NCI-H510A treated with DMSO at 0.1 percent for 48 hours (cell line): Measurements from ENCODE around the gene MARK1.
"Not testable (repeated sequence)": the region's sequence is repeated elsewhere in the genome, so short reads cannot be mapped to it uniquely, and the experiment has no call there.

Experiments
- DNase-seq: peaks from one replicate; lab custom pipeline; 2025; lab: John Stamatoyannopoulos, UW

MARK1 gene

GRCh38 chr1:220611100-220611499 lies 83.2 kb downstream of the MARK1 start:
- DNase-seq, result not testable (repeated sequence)

DNA sequence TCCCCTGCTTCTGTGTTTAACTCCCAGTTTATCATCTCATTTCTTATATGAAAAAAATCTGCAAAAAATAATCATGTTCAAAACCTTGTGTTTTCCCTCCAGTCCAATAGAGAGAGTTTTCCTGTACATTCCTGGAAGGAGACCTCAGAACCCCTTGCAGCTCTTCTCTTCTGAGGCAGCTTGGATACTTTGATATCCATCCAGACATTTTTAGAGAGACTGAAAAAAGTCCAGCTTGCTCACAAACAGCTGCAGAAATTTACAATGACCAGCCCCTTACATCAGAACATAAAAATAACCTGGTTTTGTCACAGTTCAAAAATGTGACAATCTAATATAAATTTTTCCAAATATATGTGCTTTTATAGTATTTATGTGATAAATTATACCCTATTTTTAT lies 88.9 kb downstream of the MARK1 start:
- DNase-seq, result no peak

DNA sequence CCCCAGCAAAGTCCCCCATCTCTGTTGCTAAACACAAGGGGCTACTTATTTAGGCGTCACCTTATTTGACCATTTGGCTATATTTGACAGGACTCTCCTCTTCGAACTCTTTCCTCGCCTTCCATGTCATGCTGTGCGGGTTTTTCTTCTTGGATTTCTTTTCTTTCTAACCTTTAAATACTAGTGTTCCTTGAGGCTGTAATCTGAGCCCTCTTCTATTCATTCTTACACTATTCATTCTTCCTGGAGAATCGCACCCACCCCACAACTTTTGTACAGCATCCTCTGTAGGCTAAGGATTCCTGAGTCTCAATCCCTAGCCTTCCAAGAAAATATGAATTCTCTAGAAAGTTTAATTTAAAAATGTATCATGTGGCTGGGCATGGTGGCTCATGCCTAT lies 100.5 kb downstream of the MARK1 start:
- no peak for DNase-seq

- DNase-seq, result no peak
Measured at GRCh38 chr1:220631238-220631815, 103.4 kb downstream of the MARK1 start.

GRCh38 chr1:220637759-220638158 lies 109.8 kb downstream of the MARK1 start:
- DNase-seq, result no peak

- no peak for DNase-seq
Measured at GRCh38 chr1:220642285-220642684, 114.3 kb downstream of the MARK1 start.

GRCh38 chr1:220652995-220653394 lies 125.1 kb downstream of the MARK1 start:
- DNase-seq, result no peak

GRCh38 chr1:220655509-220655908 lies 127.6 kb downstream of the MARK1 start:
- no peak for DNase-seq

DNA sequence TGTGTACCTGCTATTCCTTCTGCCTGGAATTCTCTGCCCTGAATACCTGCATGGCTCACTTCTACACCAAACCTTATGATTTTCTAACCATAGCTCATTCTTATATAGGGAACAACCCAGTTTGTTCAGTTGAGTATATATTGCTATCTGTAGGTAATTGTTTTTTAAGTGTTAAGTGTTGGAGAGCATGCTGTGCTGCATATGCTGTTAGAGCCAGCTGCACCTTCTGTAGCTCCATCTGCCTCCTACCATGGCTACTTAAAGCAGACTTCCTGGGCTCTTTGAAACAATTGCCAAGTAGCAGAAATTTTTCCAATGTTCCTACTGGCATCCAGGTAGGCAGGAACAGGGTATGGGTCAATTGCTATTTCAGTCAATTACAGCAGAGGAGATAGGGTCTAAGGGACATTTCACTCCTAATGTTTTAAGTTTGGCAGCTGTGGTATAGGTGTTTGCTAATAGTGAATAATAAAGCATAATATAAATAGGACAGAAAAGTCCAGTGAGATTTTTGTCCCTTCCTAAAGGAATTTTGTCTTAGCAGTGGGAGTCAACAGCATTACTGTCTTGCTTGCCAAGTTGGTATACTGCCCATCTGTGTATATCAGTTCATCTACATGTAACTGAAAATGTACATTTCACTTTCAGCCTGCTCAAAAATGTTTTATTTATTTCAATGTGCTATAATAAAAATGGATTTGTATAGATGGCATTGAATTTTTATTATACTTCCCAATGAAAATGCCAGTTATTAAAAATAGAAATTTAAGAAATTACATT lies 128.2 kb downstream of the MARK1 start:
- DNase-seq, result no peak

GRCh38 chr1:220666349-220666748 lies 138.4 kb downstream of the MARK1 start:
- DNase-seq, result no peak

DNA sequence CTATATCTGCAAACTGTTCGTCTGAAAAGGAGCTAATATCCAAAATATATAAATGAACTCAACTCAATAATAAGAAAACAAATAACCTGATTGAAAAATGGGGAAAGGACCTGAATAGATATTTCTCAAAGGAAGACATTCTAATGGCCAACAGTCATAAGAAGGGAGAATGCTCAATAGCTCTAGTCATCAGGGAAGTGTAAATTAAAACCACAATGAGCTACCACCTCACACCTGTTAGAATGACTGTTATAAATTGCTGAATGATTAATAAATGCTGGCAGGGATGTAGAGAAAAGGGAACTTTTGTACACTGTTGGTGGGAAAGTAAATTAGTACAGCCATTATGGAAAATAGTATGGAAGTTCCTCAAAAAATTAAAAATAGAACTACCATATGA lies 141.1 kb downstream of the MARK1 start:
- DNase-seq, result no peak

DNA sequence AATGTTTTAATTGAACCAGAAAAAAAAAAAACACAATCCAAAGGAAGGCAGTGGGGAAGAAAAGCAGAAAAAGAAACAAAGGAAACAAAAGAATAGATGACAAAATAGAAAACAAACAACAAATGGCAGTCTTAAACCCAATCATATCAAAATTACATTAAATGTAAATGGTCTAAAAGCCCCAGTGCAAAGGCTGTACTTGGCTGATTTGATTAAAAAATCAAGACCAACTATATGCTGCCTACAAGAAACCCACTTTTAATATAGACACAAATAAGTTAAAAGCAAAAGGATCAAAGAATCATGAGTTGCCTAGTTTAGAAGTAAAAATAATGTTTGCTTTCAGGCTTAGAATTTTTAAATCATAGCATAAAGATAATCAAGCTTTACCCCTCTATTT lies 142.4 kb downstream of the MARK1 start:
- no peak for DNase-seq

GRCh38 chr1:220673921-220674320 lies 146.0 kb downstream of the MARK1 start:
- DNase-seq, result no peak

- DNase-seq, result no peak
Measured at GRCh38 chr1:220677251-220677650, 149.3 kb downstream of the MARK1 start.

DNA sequence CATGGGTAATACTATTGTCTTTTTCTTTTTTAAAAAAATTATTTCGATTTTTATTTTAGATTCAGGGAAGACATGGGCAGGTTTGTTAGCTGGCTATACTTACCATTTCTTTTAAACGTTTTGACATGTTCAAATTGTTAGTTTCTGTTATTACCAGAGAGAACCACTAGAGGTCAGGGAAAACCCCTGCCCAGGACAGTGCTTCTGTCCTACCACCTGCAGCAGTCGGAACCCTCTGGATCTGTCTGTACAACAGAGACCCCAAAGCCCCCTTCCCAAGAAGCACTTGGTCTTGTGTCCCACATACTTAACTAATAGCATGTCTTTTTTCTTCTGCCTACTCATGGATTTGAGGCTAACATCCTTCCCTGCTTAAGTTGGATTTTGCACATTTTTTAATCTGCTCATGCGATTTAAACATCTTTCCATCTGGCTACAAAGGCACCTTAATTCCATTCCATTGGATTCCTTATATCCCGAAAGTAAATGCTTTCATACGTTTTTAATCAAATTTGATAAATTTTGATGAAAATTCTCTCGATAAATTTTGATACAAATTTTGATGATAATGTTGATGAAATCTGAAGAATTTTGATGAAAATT lies 152.2 kb downstream of the MARK1 start:
- peak; percentile 32 for DNase-seq

- no peak for DNase-seq
Measured at GRCh38 chr1:220681220-220681880, 153.4 kb downstream of the MARK1 start.

DNA sequence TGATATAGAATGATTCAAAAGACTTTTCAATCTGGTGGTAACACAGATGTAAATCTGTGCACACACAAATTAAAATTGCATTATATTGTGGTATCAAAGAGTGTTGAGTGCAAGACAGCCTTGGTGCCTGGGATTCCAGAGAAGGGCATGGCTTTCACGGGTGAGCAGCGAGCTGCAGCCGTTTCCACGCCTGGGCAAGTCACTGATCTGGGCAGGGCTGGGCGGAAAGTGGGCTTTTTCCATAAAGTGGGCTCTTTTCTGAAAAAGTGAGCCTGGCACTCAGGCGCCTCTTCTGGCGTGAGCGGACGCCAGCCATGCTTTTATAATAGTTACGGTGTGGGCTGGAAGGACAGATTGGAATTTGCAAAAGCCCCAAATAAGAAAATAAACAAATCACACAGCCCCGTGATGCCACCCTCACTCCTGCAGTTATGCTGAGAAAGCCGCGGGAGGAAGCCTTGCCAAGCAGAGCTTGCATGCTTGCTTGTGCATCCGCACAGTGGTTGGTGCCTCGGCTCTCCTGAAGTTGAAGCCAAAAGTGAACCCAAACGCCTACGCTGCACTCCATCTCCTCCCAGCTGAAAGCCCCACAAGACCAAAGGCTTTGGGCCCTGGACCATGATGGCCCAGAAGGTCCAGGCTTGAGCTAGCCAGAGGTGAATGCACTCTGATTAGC lies 155.1 kb downstream of the MARK1 start:
- DNase-seq, result no peak

GRCh38 chr1:220683716-220684115 lies 155.8 kb downstream of the MARK1 start:
- not testable (repeated sequence) for DNase-seq

GRCh38 chr1:220684890-220685289 lies 157.0 kb downstream of the MARK1 start:
- no peak for DNase-seq

DNA sequence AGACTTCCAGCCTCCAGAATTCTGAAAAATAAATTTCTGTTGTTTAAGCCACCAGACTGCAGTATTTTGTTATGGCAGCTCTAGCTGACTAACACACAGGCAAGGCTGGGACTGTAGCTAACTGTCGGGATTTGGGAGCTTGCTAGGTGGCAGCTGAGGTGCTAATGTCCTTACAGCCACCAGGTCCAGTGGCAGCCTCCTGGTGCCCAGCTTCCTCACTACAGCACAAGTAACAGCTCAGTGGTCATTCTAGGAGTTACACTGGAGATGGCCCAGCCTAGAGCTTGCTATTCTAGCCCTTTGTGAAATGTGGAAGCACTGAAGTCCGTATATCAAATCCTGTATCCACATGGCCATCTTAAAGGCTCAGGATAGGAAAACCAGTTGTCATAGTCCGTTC lies 157.9 kb downstream of the MARK1 start:
- no peak for DNase-seq

- no peak for DNase-seq
Measured at GRCh38 chr1:220687809-220688208, 159.9 kb downstream of the MARK1 start.

GRCh38 chr1:220689666-220690065 lies 161.7 kb downstream of the MARK1 start:
- DNase-seq, result no peak
